ENCODE data around the gene APPL1. TPM values are rescaled to one million over a fixed set of nuclear protein-coding genes. Genes with fewer than 3 reads are reported as not detected.

APPL1 gene
- total RNA-seq (2014; rRNA removed; shearing (Covaris generic)) = 10.5 TPM in 2 replicates

GRCh38 chr3:57227204-57227929, at the start of gene APPL1:
Gene APPL1, plus strand, starts transcription at chr3:57227729. Its CDS starts 155 bp downstream, at chr3:57227884.
- peak; percentile 82 for DNase-seq (ENCODE audit: low spot score)

GRCh38 chr3:57179580-57180410, 47.7 kb upstream of the APPL1 start:
- peak; percentile 20 for DNase-seq (ENCODE audit: low spot score)

GRCh38 chr3:57184526-57184925, 43.0 kb upstream of the APPL1 start:
- DNase-seq (ENCODE audit: low spot score) = no peak

- no peak for DNase-seq (ENCODE audit: low spot score)
Observed at GRCh38 chr3:57192028-57192427, 35.5 kb upstream of the APPL1 start.

GRCh38 chr3:57194641-57195040, 32.9 kb upstream of the APPL1 start:
- DNase-seq (ENCODE audit: low spot score) = no peak

- DNase-seq (ENCODE audit: low spot score) = no peak
Observed at GRCh38 chr3:57199895-57200297, 27.6 kb upstream of the APPL1 start, which contains the start of gene HESX1. Gene HESX1, minus strand, starts transcription at chr3:57199978. Its CDS starts 60 bp downstream, at chr3:57199918.

GRCh38 chr3:57206423-57206822, 21.1 kb upstream of the APPL1 start:
- DNase-seq (ENCODE audit: low spot score) = no peak

- peak; percentile 39 for DNase-seq (ENCODE audit: low spot score)
Observed at GRCh38 chr3:57221883-57222282, 5.6 kb upstream of the APPL1 start.

- no peak for DNase-seq (ENCODE audit: low spot score)
Observed at GRCh38 chr3:57224856-57225255, 2.7 kb upstream of the APPL1 start.

- DNase-seq (ENCODE audit: low spot score) = no peak
Observed at GRCh38 chr3:57226176-57226575, 1.4 kb upstream of the APPL1 start.

GRCh38 chr3:57227930-57228751, 612 bp downstream of the APPL1 start:
- peak; percentile 44 for DNase-seq (ENCODE audit: low spot score)

GRCh38 chr3:57230006-57230405, 2.5 kb downstream of the APPL1 start:
- no peak for DNase-seq (ENCODE audit: low spot score)

- DNase-seq (ENCODE audit: low spot score) = no peak
Observed at GRCh38 chr3:57233799-57234198, 6.3 kb downstream of the APPL1 start.

GRCh38 chr3:57234613-57235575, 7.4 kb downstream of the APPL1 start:
- DNase-seq (ENCODE audit: low spot score) = no peak

GRCh38 chr3:57244946-57245345, 17.4 kb downstream of the APPL1 start:
- DNase-seq (ENCODE audit: low spot score) = no peak

GRCh38 chr3:57252404-57252803, 24.9 kb downstream of the APPL1 start:
- DNase-seq (ENCODE audit: low spot score) = no peak

- DNase-seq (ENCODE audit: low spot score) = no peak
Observed at GRCh38 chr3:57256844-57257243, 29.3 kb downstream of the APPL1 start.

- DNase-seq (ENCODE audit: low spot score) = no peak
Observed at GRCh38 chr3:57257678-57258077, 30.1 kb downstream of the APPL1 start.

- no peak for DNase-seq (ENCODE audit: low spot score)
Observed at GRCh38 chr3:57261119-57261518, 33.6 kb downstream of the APPL1 start.

- DNase-seq (ENCODE audit: low spot score) = no peak
Observed at GRCh38 chr3:57261929-57262328, 34.4 kb downstream of the APPL1 start.

GRCh38 chr3:57268416-57268815, 40.9 kb downstream of the APPL1 start:
- DNase-seq (ENCODE audit: low spot score) = no peak
